NCI-H345 (cell line): Measurements from ENCODE around the gene BICRA.
"Not testable (repeated sequence)": the region's sequence is repeated elsewhere in the genome, so short reads cannot be mapped to it uniquely, and the experiment has no call there.

Experiments
- DNase-seq: peaks from one replicate; lab custom pipeline; 2025; lab: John Stamatoyannopoulos, UW

Gene BICRA

GRCh38 chr19:47716270-47716937 lies 107.5 kb downstream of the BICRA start:
- no peak for DNase-seq

DNA sequence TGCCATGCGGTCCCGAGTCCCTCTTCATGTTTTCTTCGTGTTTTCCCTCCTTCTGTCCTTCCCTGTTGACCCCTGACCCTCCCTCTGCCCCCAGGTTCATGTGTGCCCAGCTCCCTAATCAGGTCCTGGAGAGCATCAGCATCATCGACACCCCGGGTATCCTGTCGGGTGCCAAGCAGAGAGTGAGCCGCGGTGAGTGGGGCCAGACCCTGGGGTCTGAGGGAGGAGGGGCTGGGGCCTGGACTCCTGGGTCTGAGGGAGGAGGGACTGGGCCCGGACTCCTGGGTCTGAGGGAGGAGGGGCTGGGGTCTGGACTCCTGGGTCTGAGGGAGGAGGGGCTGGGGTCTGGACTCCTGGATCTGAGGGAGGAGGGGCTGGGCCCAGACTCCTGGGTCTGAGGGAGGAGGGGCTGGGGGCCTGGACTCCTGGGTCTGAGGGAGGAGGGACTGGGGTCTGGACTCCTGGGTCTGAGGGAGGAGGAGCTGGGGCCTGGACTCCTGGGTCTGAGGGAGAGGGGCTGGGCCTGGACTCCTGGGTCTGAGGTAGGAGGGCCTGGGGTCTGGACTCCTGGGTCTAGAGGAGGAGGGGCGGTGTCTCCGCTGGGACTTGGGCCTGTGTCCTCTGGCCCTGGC lies 109.6 kb downstream of the BICRA start:
- not testable (repeated sequence) for DNase-seq

- DNase-seq = no peak
Measured at GRCh38 chr19:47719047-47719859, 110.3 kb downstream of the BICRA start.

DNA sequence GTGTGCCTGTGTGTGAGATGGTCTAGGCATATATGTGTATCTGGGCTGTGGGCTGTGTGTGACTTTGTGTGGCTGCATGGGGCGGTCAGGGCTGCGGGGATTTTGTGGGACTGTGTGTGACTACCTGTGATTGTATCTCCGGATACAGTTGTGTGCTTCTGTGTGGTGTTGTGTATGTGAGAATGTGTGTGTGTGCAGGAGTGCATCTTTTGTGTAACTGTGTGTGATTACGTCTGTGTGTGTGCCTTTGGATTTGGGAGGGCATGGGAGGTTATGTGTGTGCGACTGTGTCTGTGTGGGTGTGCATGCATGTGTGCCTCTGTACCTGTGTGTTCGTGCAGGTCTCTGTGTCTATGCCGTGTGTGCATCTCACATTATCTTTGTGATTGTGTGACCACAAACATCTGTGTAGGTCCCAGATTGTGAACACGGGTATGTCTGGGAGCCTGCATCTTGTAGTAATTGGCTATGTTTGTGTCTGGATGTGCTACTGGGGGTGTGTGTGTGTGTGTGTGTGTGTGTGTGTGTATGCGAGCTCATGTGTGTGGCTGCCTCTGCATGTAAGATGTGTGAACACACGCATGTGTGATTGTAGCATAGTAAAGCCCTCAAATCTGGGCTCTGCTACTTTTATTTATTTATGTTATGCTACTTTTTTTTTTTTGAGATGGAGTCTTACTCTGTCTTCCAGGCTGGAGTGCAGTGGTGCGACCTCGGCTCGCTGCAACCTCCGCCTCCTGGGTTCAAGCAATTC lies 111.9 kb downstream of the BICRA start:
- no peak for DNase-seq

DNA sequence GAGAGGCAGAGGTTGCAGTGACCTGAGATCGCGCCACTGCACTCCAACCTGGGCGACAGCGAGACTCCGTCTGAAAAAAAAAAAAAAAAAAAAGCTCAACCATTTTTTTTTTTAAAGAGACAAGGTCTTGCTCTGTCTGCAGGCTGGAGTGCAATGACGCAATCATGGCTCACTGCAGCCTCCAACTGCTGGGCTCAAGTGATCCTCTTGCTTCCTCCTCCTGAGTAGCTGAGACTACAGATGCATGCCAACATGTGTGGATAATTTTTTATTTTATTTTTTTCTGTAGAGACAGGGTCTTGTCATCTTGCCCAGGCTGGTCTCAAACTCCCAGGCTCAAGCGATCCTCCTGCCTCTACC lies 114.6 kb downstream of the BICRA start:
- peak; percentile 24 for DNase-seq

DNA sequence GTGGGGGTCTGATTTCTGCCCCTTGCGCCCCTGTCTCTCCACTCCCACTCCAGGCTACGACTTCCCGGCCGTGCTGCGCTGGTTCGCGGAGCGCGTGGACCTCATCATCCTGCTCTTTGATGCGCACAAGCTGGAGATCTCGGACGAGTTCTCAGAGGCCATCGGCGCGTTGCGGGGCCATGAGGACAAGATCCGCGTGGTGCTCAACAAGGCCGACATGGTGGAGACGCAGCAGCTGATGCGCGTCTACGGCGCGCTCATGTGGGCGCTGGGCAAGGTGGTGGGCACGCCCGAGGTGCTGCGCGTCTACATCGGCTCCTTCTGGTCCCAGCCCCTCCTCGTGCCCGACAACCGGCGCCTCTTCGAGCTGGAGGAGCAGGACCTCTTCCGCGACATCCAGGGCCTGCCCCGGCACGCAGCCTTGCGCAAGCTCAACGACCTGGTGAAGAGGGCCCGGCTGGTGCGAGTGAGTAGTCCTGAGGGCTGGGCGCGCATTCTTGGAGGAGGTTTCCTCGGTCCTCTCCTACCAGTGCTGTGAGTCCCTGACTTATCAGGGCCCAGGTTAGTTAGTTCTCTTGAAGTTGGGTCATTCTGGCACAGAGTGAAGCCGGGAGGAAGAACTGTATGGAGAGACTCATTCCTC lies 116.9 kb downstream of the BICRA start:
- no peak for DNase-seq

DNA sequence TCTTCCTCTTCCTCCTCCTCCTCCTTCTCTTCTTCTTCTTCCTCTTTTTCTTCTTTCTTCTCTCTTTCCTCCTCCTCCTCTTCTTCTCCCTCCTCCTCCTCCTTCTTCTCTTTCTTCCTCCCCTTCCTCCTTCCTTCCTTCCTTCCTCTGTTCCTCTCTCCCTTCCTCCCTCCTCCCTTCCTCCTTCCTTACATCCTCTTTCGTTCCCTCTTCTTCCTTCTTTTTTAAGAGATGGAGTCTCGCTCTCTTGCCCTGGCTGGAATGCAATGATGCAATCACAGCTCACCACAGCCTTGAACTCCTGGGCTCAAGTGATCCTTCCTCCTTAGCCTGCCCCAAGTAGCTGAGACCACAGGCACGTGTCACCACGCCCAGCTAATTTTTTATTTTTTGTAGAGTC lies 117.5 kb downstream of the BICRA start:
- DNase-seq = no peak

DNA sequence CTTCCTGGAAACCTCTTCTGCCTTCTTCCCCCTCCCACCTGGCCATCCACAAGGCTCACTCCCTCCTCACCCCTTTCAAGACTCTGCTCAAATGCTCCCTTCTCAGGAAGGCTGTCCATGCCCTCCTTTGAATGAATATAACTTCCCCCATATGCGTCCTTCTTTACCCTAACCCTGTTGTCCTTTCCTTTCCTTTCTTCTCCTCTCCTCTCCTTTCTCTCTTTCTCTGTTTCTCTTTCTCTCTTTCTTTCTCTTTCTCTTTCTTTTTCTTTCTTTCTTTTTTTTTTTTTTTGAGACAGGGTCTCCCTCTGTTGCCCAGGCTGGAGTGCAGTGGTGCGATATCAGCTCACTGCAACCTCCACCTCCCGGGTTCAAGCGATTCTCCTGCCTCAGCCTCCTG lies 119.4 kb downstream of the BICRA start:
- DNase-seq = not testable (repeated sequence)

- no peak for DNase-seq
Measured at GRCh38 chr19:47729468-47729798, 120.5 kb downstream of the BICRA start.

GRCh38 chr19:47729799-47730520 lies 121.0 kb downstream of the BICRA start:
- DNase-seq = peak; percentile 31

DNA sequence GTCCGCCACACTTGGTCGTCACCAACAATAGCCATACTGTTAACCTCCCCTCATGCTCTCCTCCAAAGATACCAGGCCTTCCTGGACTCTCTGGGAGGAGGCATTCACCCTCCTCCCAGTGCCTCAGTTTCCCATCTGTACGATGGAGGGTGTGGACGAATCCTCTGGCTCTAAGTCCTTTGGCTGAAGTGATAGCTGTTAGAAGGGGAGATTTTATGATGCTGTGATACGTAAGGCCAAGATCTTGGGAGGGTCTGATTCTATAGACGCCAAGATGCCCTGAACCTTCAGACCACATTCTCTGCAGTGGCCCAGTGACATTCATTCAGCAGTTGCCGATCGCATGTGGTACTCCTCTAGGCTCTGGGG lies 121.6 kb downstream of the BICRA start:
- DNase-seq = no peak

- no peak for DNase-seq
Measured at GRCh38 chr19:47730910-47731309, 122.0 kb downstream of the BICRA start.

GRCh38 chr19:47735131-47735530 lies 126.2 kb downstream of the BICRA start:
- no peak for DNase-seq

GRCh38 chr19:47740866-47741519 lies 132.1 kb downstream of the BICRA start:
- DNase-seq = no peak

DNA sequence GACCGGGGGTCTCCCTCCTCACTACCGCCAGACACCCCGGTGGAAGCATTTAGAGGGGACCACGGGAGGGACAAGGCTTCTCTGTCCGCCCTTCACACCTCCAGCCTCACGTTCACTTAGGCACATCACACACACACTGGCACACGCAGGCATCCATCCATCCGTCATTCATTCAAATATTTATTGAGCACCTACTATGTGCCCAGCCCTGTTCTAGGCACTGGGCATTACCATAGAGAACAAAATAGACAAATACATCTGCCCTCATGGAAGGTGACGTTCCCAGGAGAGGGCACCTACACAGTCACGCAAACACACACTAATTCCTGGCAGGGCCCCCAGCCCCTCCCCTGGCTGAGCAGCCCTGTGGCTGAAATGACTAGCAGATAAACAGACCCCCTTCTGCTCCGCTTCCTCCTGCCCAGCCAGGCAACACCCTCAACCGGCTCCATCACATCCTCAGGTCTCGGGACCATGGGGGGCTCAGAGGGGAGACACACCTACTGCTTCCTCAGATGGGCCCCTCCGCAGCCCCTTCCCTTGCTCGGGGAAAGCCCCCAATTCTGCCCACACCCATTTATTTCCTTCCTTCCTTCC lies 132.7 kb downstream of the BICRA start:
- DNase-seq = no peak

- DNase-seq = no peak
Measured at GRCh38 chr19:47742634-47743033, 133.7 kb downstream of the BICRA start.

DNA sequence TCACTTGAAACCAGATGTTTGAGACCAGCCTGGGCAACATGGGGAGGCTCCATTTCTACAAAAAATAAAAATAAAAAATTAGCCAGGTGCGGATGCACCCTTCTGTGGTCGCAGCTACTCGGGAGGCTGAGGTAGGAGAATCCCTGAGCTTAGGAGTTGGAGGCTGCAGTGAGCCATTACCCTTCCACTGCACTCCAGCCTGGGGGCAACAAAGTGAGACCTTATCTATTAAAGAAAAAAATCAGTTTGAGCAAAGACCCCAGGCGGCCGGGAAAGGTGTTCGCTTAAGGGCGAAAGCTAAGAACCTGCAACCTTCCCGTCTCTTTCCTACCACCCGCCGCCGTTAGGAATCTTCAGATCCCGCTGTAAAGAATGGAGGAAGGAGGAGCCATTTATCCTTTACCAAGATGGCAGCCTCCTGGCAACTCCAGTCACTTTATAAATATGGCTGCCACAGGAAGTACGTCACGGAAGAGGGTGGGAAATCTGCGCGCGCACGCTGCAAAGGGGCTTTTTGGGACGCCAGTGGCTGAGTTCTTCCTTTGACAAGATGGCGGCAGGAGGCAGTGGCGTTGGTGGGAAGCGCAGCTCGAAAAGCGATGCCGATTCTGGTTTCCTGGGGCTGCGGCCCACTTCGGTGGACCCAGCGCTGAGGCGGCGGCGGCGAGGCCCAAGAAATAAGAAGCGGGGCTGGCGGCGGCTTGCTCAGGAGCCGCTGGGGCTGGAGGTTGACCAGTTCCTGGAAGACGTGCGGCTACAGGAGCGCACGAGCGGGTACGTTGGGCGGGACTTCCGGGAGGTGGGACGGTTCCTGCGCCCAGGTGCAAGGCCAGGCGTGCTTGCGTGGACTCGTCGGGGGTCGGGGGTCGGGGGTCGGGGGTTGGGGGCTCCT lies 136.3 kb downstream of the BICRA start, which contains the start of gene NOP53:
Gene NOP53 (plus strand): TSS at position 537 of the 892 bp plus-strand sequence. CDS start 14 bp downstream, at position 551.
- peak; percentile 91 for DNase-seq

DNA sequence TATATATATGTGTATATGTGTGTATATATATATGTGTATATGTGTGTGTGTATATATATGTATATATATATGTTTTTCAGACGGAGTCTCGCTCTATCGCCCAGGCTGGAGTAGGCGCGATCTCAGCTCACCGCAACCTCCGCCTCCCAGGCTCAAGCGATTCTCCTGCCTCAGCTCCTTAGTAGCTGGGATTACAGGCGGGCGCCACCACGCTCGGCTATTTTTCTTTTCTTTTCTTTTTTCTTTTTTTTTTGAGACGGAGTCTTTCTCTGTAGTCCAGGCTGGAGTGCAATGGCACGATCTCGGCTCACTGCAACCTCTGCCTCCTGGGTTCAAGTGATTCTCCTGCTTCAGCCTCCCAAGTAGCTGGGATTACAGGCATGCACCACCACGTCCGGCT lies 137.2 kb downstream of the BICRA start:
- not testable (repeated sequence) for DNase-seq

GRCh38 chr19:47749326-47749725 lies 140.4 kb downstream of the BICRA start:
- no peak for DNase-seq
